ENCODE results near the gene EIF4E2.

DNA sequence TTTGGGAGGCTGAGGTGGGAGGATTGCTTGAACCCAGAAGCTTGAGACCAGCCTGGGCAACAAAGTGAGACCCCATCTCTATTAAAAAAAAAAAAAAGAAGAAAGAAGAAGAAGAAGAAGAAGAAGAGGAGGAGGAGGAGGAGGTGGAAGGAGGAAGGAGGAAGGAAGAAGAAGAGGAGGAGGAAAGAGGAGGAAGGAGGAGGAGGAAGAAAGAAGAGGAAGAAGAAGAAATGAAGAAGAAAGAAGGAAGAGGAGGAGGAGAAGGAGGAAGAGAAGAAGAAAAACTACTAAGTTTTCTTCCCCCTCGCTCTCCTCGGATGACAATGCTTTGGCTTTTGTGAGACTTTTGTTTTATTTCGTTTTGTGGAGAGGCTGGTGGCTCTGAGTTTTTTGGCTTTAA, 52.8 kb downstream of the EIF4E2 start:
- TF ChIP-seq POLR2A (IDR thresholded peaks at IDR 0.05; ENCODE audit: low read depth, low read length) (no peak), POLR2AphosphoS5 (IDR thresholded peaks at IDR 0.05; ENCODE audit: low read depth, low read length) (no peak)
